GM12878 (cell line): ENCODE results near the gene FMOD. TPM values are rescaled to one million over a fixed set of nuclear protein-coding genes. Genes with fewer than 3 reads are reported as not detected.

Experiments
- ATAC-seq: fragments of 200-7000 bp; cut with Tn5 transposase; 3 replicates; pipeline ENCODE4 v1.9.1; 2020; ENCODE audit warnings: mild to moderate bottlenecking, moderate library complexity
- BruUV-seq: library from RNA; stranded (reverse); fragments of 400-500 nt; replicated peaks from 2 replicates; lab custom pipeline; 2021; lab: Mats Ljungman, UMichigan
- CTCF ChIA-PET: fragments of 300-600 bp; sonication (Branson Sonifier 250); formaldehyde crosslinking; extraction: SDS; loops from one replicate; lab custom pipeline; 2021; ENCODE audit warnings: inconsistent platforms; lab: Yijun Ruan, JAX
- POLR2A ChIA-PET: fragments of 350-600 bp; formaldehyde crosslinking; extraction: SDS; loops from one replicate; lab custom pipeline; 2021; ENCODE audit warnings: inconsistent platforms; lab: Charles Lee
- RAD21 ChIA-PET: fragments of 300-600 bp; sonication (Branson Sonifier 250); formaldehyde crosslinking; loops from one replicate; lab custom pipeline; 2023; ENCODE audit warnings: antibody characterized with exemption; ENCODE audit not compliant: unreplicated experiment; lab: Charles Lee
- SMC1A ChIA-PET: fragments of 300-600 bp; sonication (Branson Sonifier 250); formaldehyde crosslinking; loops from one replicate; lab custom pipeline; 2023; ENCODE audit not compliant: unreplicated experiment, uncharacterized antibody; lab: Charles Lee
- DNase-seq: peaks from one replicate; pipeline ENCODE4 v3.0.0-alpha.2; 2011; ENCODE audit warnings: low read depth, low spot score
- FAIRE-seq: peaks from 3 replicates; lab custom pipeline; 2011; peaks lifted over from hg19 to GRCh38; lab: Jason Lieb, UNC
- H2AFZ ChIP-seq: 2 replicates; pipeline ENCODE4 v1.6.0; 2011; ENCODE audit warnings: low read depth, low read length, control low read depth; ENCODE audit not compliant: control insufficient read depth
- H3K27ac ChIP-seq: 2 replicates; pipeline ENCODE4 v1.5.1; 2011; ENCODE audit warnings: control low read depth; ENCODE audit not compliant: control insufficient read depth, insufficient read depth
- H3K27me3 ChIP-seq, 2 experiments: replicated peaks in 1 of 2; 2 replicates each; pipeline versions ENCODE4 v1.6.0 to v1.6.1; 2011; ENCODE audit warnings: low read length in 1 of 2; ENCODE audit not compliant: control insufficient read depth in 2 of 2, insufficient read depth in 2 of 2
- H3K36me3 ChIP-seq, 2 experiments: 2 replicates each; pipeline ENCODE4 v1.5.1; 2011; ENCODE audit warnings: low read length in 1 of 2; ENCODE audit not compliant: control insufficient read depth in 2 of 2, insufficient read depth in 2 of 2
- H3K4me1 ChIP-seq: 2 replicates; pipeline ENCODE4 v1.6.1; 2011; ENCODE audit warnings: mild to moderate bottlenecking, low read length, moderate library complexity, mixed read lengths; ENCODE audit not compliant: control insufficient read depth, insufficient read depth
- H3K4me2 ChIP-seq: 2 replicates; pipeline ENCODE4 v1.6.0; 2011; ENCODE audit warnings: control low read depth; ENCODE audit not compliant: control insufficient read depth, insufficient read depth
- H3K4me3 ChIP-seq: fragments of 200-600 bp; sonication (generic); 2 replicates; pipeline ENCODE4 v1.5.1; 2016
- H3K79me2 ChIP-seq: 2 replicates; pipeline ENCODE4 v1.6.0; 2011; ENCODE audit warnings: low read length; ENCODE audit not compliant: control insufficient read depth, insufficient read depth
- H3K9ac ChIP-seq: 2 replicates; pipeline ENCODE4 v1.8.0; 2011; ENCODE audit warnings: low read length, control low read depth, mixed read lengths; ENCODE audit not compliant: control insufficient read depth, insufficient read depth
- H3K9me3 ChIP-seq: replicated peaks from 3 replicates; pipeline ENCODE4 v1.5.1; 2011; ENCODE audit warnings: mild to moderate bottlenecking, low read length; ENCODE audit not compliant: control insufficient read depth, insufficient read depth
- H4K20me1 ChIP-seq: 2 replicates; pipeline ENCODE4 v1.6.0; 2011; ENCODE audit not compliant: control insufficient read depth, insufficient read depth
- ATF2 ChIP-seq: IDR thresholded peaks from 2 replicates; pipeline ENCODE4 v1.6.1; 2012; ENCODE audit warnings: low read length, inconsistent platforms
- ELK1 ChIP-seq: IDR thresholded peaks from 2 replicates; pipeline ENCODE4 v1.6.1; 2012; ENCODE audit warnings: low read depth, low read length, improper control_type of control experiment
- MTA3 ChIP-seq: IDR thresholded peaks from 2 replicates; pipeline ENCODE4 v1.6.1; 2012; ENCODE audit warnings: low read length, inconsistent platforms, borderline replicate concordance
- NFIC ChIP-seq: IDR thresholded peaks from 2 replicates; pipeline ENCODE4 v1.6.1; 2012; ENCODE audit warnings: low read depth, mild to moderate bottlenecking, inconsistent platforms, low read length, moderate library complexity
- NFYB ChIP-seq: IDR thresholded peaks from 2 replicates; pipeline ENCODE4 v1.6.1; 2011; ENCODE audit warnings: low read depth, mild to moderate bottlenecking, low read length, improper control_type of control experiment, moderate library complexity; ENCODE audit not compliant: insufficient read depth
- POLR2AphosphoS5 ChIP-seq: IDR thresholded peaks from 2 replicates; pipeline ENCODE4 v1.6.1; 2011; ENCODE audit warnings: mild to moderate bottlenecking, low read length, inconsistent platforms
- RUNX3 ChIP-seq: IDR thresholded peaks from 2 replicates; pipeline ENCODE4 v1.6.1; 2012; ENCODE audit warnings: low read length, inconsistent platforms
- SMAD1 ChIP-seq: fragments of 450-650 bp; IDR thresholded peaks from 2 replicates; pipeline ENCODE4 v1.6.1; 2018; ENCODE audit warnings: mild to moderate bottlenecking, low read depth; ENCODE audit not compliant: partially characterized antibody
- ZBTB11 ChIP-seq: fragments of 450-650 bp; formaldehyde crosslinking; IDR thresholded peaks from 2 replicates; pipeline ENCODE4 v1.5.0; 2022; ENCODE audit warnings: mild to moderate bottlenecking, missing genetic modification characterization
- WGBS: methylation state at CpG from one replicate; pipeline ENCODE4 v1.1.6; 2016; ENCODE audit warnings: low lambda C conversion rate; ENCODE audit not compliant: insufficient replicate concordance, insufficient coverage; ENCODE audit errors: missing lambda C conversion rate; 5-methylcytosine and 5-hydroxymethylcytosine counted together
- in situ Hi-C: fragments of 300-500 bp; cut with MboI; formaldehyde crosslinking; loops from 9 replicates; pipeline ENCODE4 v1.14.3; 2018; ENCODE audit warnings: mixed read lengths
- intact Hi-C: fragments of 100-400 bp; cut with micrococcal nuclease; formaldehyde crosslinking; loops from one replicate; pipeline ENCODE4 v1.14.2; 2022; ENCODE audit not compliant: unreplicated experiment
- polyA plus RNA-seq, 11 experiments: library from polyadenylated mRNA; depleted of rRNA in 4 of 11; unstranded in 6 of 11; stranded (reverse) in 5 of 11; fragments of >200 nt; fragmentation: Nextera tagmentation in 4 of 11; fragmentation: Illumina TruSeq in 1 of 11; extraction: Ambion mirVana in 4 of 11; extraction: Trizol in 1 of 11; gene quantifications; 1 replicate in 1 of 11; 2 replicates in 10 of 11; pipeline versions ENCODE4 v1.2.1 to v1.2.3, GENCODE V29; 2011 to 2016; ENCODE audit warnings: inconsistent platforms in 2 of 11, missing spikeins in 2 of 11, low read depth in 1 of 11
- total RNA-seq, 4 experiments: library from RNA; depleted of rRNA in 3 of 4; stranded (reverse); fragments of >200 nt in 3 of 4; fragmentation: Illumina TruSeq in 1 of 4; extraction: Trizol in 1 of 4; gene quantifications; 2 replicates each; pipeline versions ENCODE4 v1.2.1 to v1.2.3, GENCODE V29; 2013 to 2021

Gene FMOD
- total and polyA plus RNA-seq, 10 of the 15 experiments (the other 5 are each of a cell fraction or from before 2014, with no cell fraction given), result 0.03 to 0.26 (median 0.11) TPM; not detected in 7

- no peaks in the 10 kb centered on the region for H3K27me3 ChIP-seq
- ChIA-PET SMC1A (interaction anchor here (0.7 to 9.7 kb wide), 7 partner anchors 12 to 36 kb away, joined by 3 to 406 read pairs (median 171); no protein-coding TSS in a partner anchor), POLR2A (interaction anchor here (0.6 to 10.0 kb wide), 6 partner anchors 12 to 326 kb away, joined by 3 to 393 read pairs (median 27); no protein-coding TSS in a partner anchor)
- peaks cover 37% of the 10 kb centered on the region for H3K79me2 ChIP-seq
- in situ Hi-C loops, result no loop called here
- H3K4me1 ChIP-seq, result peaks cover 19% of the 10 kb centered on the region
- peaks cover 4 to 12% of the 10 kb centered on the region in 2 experiments for H3K36me3 ChIP-seq
- peak; percentile 22 for ATAC-seq
- TF ChIP-seq ZBTB11 (CRISPR knock-in tag), result 0 out of 2 replicates have a peak, but pooled peaks have one; percentile 10
- peak; percentile 1; the same call in 1 of the 2 replicates for TF ChIP-seq POLR2AphosphoS5
- TF ChIP-seq RUNX3, result peak; percentile 57
- TF ChIP-seq ATF2, result 0 out of 2 replicates have a peak, but pooled peaks have one; percentile 43
- no peak for TF ChIP-seq ELK1
- TF ChIP-seq MTA3, result peak; percentile 61; the same call in 1 of the 2 replicates
- no peak for TF ChIP-seq SMAD1
- TF ChIP-seq NFIC, result 0 out of 2 replicates have a peak, but pooled peaks have one; percentile 20
- 0 out of 2 replicates have a peak, but pooled peaks have one; percentile 16 for TF ChIP-seq NFYB
- TF ChIP-seq, all 136 proteins: peak for 7
- Histone ChIP-seq H3K27ac (0 out of 2 replicates have a peak overlapping the region, but pooled peaks have one; percentile 10), H3K4me2 (no peak overlapping the region), H3K4me3 (no peak overlapping the region), H2AFZ (no peak overlapping the region), H3K9me3 (no peaks in the 10 kb centered on the region), H3K9ac (no peak overlapping the region), H4K20me1 (peaks cover 8% of the 10 kb centered on the region)
- DNase-seq, result no peak
- WGBS, result 2% methylated on average over 3 of the region's 3 CpGs
- intact Hi-C loops, result no loop called here
- BruUV-seq, result no TSS peak
- RAD21 ChIA-PET, result interaction anchor here (4.9 to 9.7 kb wide), 4 partner anchors 12 to 30 kb away, joined by 23 to 470 read pairs (median 224); no protein-coding TSS in a partner anchor
- CTCF ChIA-PET, result interaction anchor here (0.5 to 9.4 kb wide), 8 partner anchors 12 to 197 kb away, joined by 3 to 281 read pairs (median 9); no protein-coding TSS in a partner anchor
- FAIRE-seq, result no peak
These were observed 39.3 kb downstream of the FMOD start for GRCh38 chr1:203311368-203312301.
